Liver (tissue), 9 donors: ENCODE data around the gene GLMP. TPM values are rescaled to one million over a fixed set of nuclear protein-coding genes. Genes with fewer than 3 reads are reported as not detected.
A peak's percentile ranks its signal among the peaks of the same experiment; 100 is the strongest.

ENCODE experiments used
- DNase-seq: peaks from one replicate; pipeline ENCODE4 v3.0.0-alpha.2; 2017; ENCODE audit warnings: low spot score
- H3K27ac ChIP-seq, 2 donors: one replicate each; pipeline ENCODE4 v1.7.0; 2013; ENCODE audit warnings: inconsistent platforms in 2 of 2, low read length in 2 of 2, control low read depth in 1 of 2, low read depth in 1 of 2, mild to moderate bottlenecking in 1 of 2
- H3K27me3 ChIP-seq, 4 donors: one replicate each; pipeline versions ENCODE4 v1.6.1 to v1.7.0; 2013; ENCODE audit warnings: low read length in 3 of 4, inconsistent platforms in 1 of 4, mild to moderate bottlenecking in 1 of 4, moderate library complexity in 1 of 4; ENCODE audit not compliant: control insufficient read depth in 4 of 4, insufficient read depth in 4 of 4
- H3K36me3 ChIP-seq, 4 donors: one replicate each; pipeline versions ENCODE4 v1.6.1 to v1.7.0; 2013; ENCODE audit warnings: low read length in 3 of 4, mild to moderate bottlenecking in 3 of 4, low read depth in 1 of 4, moderate library complexity in 1 of 4; ENCODE audit not compliant: control insufficient read depth in 4 of 4, insufficient read depth in 3 of 4
- H3K4me1 ChIP-seq, 4 donors: one replicate each; pipeline versions ENCODE4 v1.6.1 to v1.7.0; 2013; ENCODE audit warnings: low read length in 3 of 4, mild to moderate bottlenecking in 3 of 4, moderate library complexity in 1 of 4; ENCODE audit not compliant: control insufficient read depth in 4 of 4, insufficient read depth in 4 of 4
- H3K4me3 ChIP-seq, 3 donors: one replicate each; pipeline versions ENCODE4 v1.6.1 to v1.7.0; 2013; ENCODE audit warnings: low read length in 3 of 3, control low read depth in 1 of 3, low read depth in 1 of 3, mild to moderate bottlenecking in 1 of 3
- H3K9ac ChIP-seq, 2 donors: one replicate each; pipeline ENCODE4 v1.7.0; 2013; ENCODE audit warnings: low read length in 2 of 2, mild to moderate bottlenecking in 2 of 2, moderate library complexity in 2 of 2, control low read depth in 1 of 2, low read depth in 1 of 2
- H3K9me3 ChIP-seq, 4 donors: one replicate each; pipeline versions ENCODE4 v1.6.1 to v1.7.0; 2013; ENCODE audit warnings: low read length in 3 of 4; ENCODE audit not compliant: control insufficient read depth in 4 of 4
- CTCF ChIP-seq: fragments of 150-350 bp; IDR thresholded peaks from 2 replicates; pipeline ENCODE4 v1.5.1; 2017; ENCODE audit warnings: improper control_type of control experiment, low read depth, low read length; ENCODE audit not compliant: missing input control
- GABPA ChIP-seq, 2 donors: IDR thresholded peaks in 1 of 2; conservative IDR thresholded peaks in 1 of 2; 2 replicates each; pipeline ENCODE4 v1.6.1; 2016; ENCODE audit warnings: antibody characterized with exemption in 2 of 2, mild to moderate bottlenecking in 1 of 2, moderate library complexity in 1 of 2
- HNF4A ChIP-seq, 2 donors: conservative IDR thresholded peaks; 2 replicates each; pipeline ENCODE4 v1.6.1; 2016; ENCODE audit warnings: antibody characterized with exemption in 2 of 2, mild to moderate bottlenecking in 2 of 2
- HNF4G ChIP-seq: IDR thresholded peaks from 2 replicates; pipeline ENCODE4 v1.6.1; 2016; ENCODE audit warnings: antibody characterized with exemption
- RAD21 ChIP-seq, 2 donors: IDR thresholded peaks; 2 replicates each; pipeline ENCODE4 v1.6.1; 2016; ENCODE audit warnings: antibody characterized with exemption in 2 of 2, mild to moderate bottlenecking in 2 of 2
- REST ChIP-seq: IDR thresholded peaks from 2 replicates; pipeline ENCODE4 v1.6.1; 2016; ENCODE audit warnings: antibody characterized with exemption, mild to moderate bottlenecking
- SP1 ChIP-seq: IDR thresholded peaks from 2 replicates; pipeline ENCODE4 v1.6.1; 2018; ENCODE audit warnings: antibody characterized with exemption, mild to moderate bottlenecking
- TAF1 ChIP-seq: conservative IDR thresholded peaks from 2 replicates; pipeline ENCODE4 v1.6.1; 2016; ENCODE audit warnings: antibody characterized with exemption, mild to moderate bottlenecking
- YY1 ChIP-seq: IDR thresholded peaks from 2 replicates; pipeline ENCODE4 v1.6.1; 2016; ENCODE audit warnings: antibody characterized with exemption, mild to moderate bottlenecking
- ZBTB33 ChIP-seq: IDR thresholded peaks from 2 replicates; pipeline ENCODE4 v1.6.1; 2016; ENCODE audit warnings: antibody characterized with exemption
- WGBS: extraction: QIAGEN DNeasy Blood & Tissue Kit; methylation state at CpG from one replicate; pipeline ENCODE4 v1.1.7; 2013; 5-methylcytosine and 5-hydroxymethylcytosine counted together
- polyA plus RNA-seq, 2 donors: library from polyadenylated mRNA; stranded (reverse) in 1 of 2; unstranded in 1 of 2; fragments of 200-250 nt in 1 of 2; fragments of >200 nt in 1 of 2; fragmentation: Nextera tagmentation in 1 of 2; extraction: Ambion mirVana in 1 of 2; gene quantifications; one replicate each; pipeline versions ENCODE4 v1.2.1 to v1.2.3, GENCODE V29; 2013 to 2015
- total RNA-seq, 2 donors: library from RNA; depleted of rRNA; stranded (reverse); fragments of >200 nt; gene quantifications; one replicate each; pipeline ENCODE4 v1.2.3, GENCODE V29; 2014
- donor health status: healthy.
- donor health status: healthy.
- donor health status: healthy.
- donor health status: healthy.
- donor health status: healthy.

The GLMP gene
- total and polyA plus RNA-seq, 4 donors, result 26.5 to 51.4 (median 39.0) TPM

- H3K9ac ChIP-seq, result no peak overlapping the region
- WGBS, result 4% methylated on average over 69 of the region's 69 CpGs
- peaks cover 2 to 25% (median 12%) of the 10 kb centered on the region in 4 donors for H3K36me3 ChIP-seq
Measured at GRCh38 chr1:156245451-156246232, 49.8 kb downstream of the GLMP start.

GRCh38 chr1:156244712-156245111 lies 50.8 kb downstream of the GLMP start:
- 90% methylated on average over 17 of the region's 17 CpGs for WGBS
- H3K9ac ChIP-seq, result no peak overlapping the region

More at GRCh38 chr1:156245451-156246232, 49.8 kb downstream of the GLMP start:
- Histone ChIP-seq H3K4me1 (peaks cover 4 to 17% (median 9%) of the 10 kb centered on the region in 4 donors), H3K27me3 (no peaks in the 10 kb centered on the region), H3K9me3 (no peaks in the 10 kb centered on the region), H3K4me3 (peak overlapping the region in 1 of 3 donors; percentile 32), H3K27ac (no peak overlapping the region)
- DNase-seq, result no peak
- TF ChIP-seq TAF1 (no peak), REST (no peak), HNF4G (no peak), SP1 (no peak)

More at GRCh38 chr1:156244712-156245111, 50.8 kb downstream of the GLMP start:
- no peak for TF ChIP-seq RAD21 (IDR thresholded peaks at IDR 0.05)
- no peak for TF ChIP-seq ZBTB33
- no peak for TF ChIP-seq CTCF
- no peak for TF ChIP-seq GABPA (IDR thresholded peaks at IDR 0.05 in 1 of 2, conservative IDR thresholded peaks at IDR 0.05 in 1 of 2)
- TF ChIP-seq HNF4A (conservative IDR thresholded peaks at IDR 0.05), result no peak
- no peak for TF ChIP-seq SP1
- no peak for TF ChIP-seq YY1
- Histone ChIP-seq H3K4me1 (peaks cover 4 to 17% (median 9%) of the 10 kb centered on the region in 4 donors), H3K9me3 (no peaks in the 10 kb centered on the region), H3K27ac (no peak overlapping the region), H3K36me3 (peaks cover 0 to 20% (median 5%) of the 10 kb centered on the region in 4 donors), H3K27me3 (no peaks in the 10 kb centered on the region), H3K4me3 (no peak overlapping the region)
- DNase-seq, result no peak
